GM18868 (cell line): ENCODE results near the gene SSX1.
"Not testable (repeated sequence)": the region's sequence is repeated elsewhere in the genome, so short reads cannot be mapped to it uniquely, and the experiment has no call there.

ENCODE experiments used
- ATAC-seq: cut with Tn5 transposase; IDR thresholded peaks from one replicate; pipeline ENCODE4 v1.9.1; 2021; ENCODE audit warnings: mild to moderate bottlenecking, moderate library complexity; ENCODE audit not compliant: unreplicated experiment

SSX1 gene

GRCh38 chrX:48255062-48255796, at the start of gene SSX1:
SSX1 (plus strand) TSS chrX:48255392; CDS start chrX:48257242, 1,850 bp downstream.
- ATAC-seq, result not testable (repeated sequence)

GRCh38 chrX:48214341-48214740, 40.9 kb upstream of the SSX1 start:
- not testable (repeated sequence) for ATAC-seq

GRCh38 chrX:48224196-48224595, 31.0 kb upstream of the SSX1 start:
- not testable (repeated sequence) for ATAC-seq

- ATAC-seq, result not testable (repeated sequence)
These were observed 2.2 kb upstream of the SSX1 start for GRCh38 chrX:48252945-48253344.

GRCh38 chrX:48274365-48274764, 19.2 kb downstream of the SSX1 start:
- not testable (repeated sequence) for ATAC-seq

- ATAC-seq, result no peak
These were observed 23.8 kb downstream of the SSX1 start for GRCh38 chrX:48278958-48279357.

- ATAC-seq, result not testable (repeated sequence)
These were observed 25.5 kb downstream of the SSX1 start for GRCh38 chrX:48280729-48281128.

GRCh38 chrX:48306175-48306574, 51.0 kb downstream of the SSX1 start:
- no peak for ATAC-seq

GRCh38 chrX:48313996-48314395, 58.8 kb downstream of the SSX1 start:
- ATAC-seq, result not testable (repeated sequence)
